GM18507 (cell line): ENCODE measurements around the gene DGKI.
"Not testable (repeated sequence)": the region's sequence is repeated elsewhere in the genome, so short reads cannot be mapped to it uniquely, and the experiment has no call there.

Experiments used
- DNase-seq: peaks from one replicate; pipeline ENCODE4 v3.0.0; 2011; ENCODE audit warnings: low read depth; ENCODE audit not compliant: insufficient read length; ENCODE audit errors: extremely low spot score
- FAIRE-seq: peaks from 2 replicates; lab custom pipeline; 2011; peaks lifted over from hg19 to GRCh38; lab: Jason Lieb, UNC

The DGKI gene

DNA sequence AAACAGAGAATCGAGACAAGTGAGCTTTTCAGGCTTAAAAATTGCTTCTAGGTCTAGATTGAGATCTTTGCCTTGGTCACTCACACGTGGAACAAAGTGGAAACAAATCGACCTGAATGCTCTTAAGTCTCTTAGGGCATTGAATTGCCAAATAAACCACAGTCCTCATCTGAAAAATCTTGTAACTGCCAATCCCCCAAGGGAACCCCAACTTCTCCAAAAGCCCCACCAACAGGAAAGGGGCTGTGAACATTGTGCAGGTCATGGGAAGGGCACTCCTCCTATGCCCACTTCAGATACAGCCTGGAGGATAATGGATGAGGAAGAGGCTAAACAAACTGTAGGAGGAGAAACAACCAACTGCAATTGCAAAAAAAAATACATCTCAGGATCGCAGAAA is 91.3 kb downstream of the DGKI start:
- no peak for DNase-seq
- no peak for FAIRE-seq

DNA sequence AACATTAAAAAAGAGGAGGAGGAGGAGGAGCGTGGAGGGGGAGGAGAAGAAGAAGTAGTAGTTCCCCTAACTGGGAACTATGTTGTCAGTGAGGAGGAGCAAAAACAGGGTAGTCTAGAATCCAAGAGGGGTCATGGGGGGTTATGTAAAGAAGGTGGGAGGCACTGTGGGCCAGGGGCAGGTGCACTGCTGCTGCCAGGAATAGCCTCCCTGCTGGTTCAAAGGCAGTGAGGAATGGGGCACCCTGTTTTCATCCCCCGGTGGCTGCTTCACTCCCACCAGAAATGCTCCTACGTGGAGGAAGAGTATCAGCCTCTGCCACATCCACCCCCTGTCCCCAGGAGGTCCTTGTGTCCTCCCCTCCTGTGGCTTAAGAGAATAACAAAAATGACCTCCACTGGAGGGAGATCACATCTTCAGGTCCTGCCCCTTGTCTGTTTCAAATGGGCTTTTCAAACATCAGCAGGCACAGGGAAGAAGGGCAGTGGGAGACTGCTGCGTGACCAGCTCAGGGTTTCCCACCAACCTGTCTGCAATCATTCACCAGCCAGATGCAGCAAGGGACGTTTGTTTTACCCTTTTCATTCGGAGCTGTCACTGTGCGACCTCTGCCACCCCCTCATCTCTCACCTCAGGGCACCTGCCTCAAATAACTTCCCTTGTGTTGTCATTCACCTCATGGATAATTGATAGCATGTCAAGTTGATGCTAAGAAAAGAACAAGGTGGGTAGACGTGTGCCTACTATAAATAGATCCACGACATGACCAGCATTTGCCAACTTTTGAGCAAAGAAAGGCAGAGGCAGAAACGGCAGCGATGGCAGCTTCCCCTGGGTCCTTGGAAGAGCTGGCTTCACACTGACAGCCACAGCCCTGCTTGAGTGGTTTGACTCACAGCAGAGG is 92.6 kb downstream of the DGKI start:
- DNase-seq (no peak), FAIRE-seq (no peak)

DNA sequence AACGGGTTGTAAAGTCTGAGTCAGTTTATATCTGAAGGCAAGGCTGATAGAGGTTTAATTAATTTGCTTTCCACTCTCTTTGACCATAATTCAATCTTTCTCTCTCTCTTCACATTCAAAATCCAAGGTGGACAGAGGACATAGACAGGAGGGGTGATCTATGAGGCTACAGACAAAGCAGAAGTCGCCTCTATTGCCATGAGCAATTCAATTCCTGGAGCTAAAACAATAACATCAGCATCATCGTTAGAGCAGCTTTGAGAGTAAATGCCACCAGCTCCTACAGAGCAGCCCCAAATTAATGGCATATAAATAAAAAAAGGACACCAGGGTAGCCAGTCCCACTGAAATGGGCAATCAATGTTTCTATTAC is 93.2 kb downstream of the DGKI start:
- DNase-seq, result no peak
- FAIRE-seq, result no peak

DNA sequence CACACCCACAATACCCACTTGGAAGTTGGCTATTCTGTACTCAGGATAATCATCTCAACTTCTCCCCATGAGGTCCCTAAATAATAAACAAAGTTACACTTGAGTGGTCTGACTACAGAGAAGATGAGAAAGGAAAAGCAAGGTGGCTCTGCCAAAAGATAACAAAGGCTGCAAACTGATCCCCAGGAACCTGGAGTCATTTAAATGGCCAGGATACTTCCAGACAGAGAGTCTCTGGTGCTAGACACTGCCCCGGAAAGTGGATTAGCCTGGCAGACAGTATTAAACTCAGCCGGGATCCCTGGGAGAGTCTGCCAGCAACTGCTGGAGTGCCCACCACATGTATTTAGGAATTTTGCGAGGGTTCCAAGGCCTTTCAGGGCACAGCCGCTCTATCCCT is 93.7 kb downstream of the DGKI start:
- no peak for FAIRE-seq
- DNase-seq, result no peak

DNA sequence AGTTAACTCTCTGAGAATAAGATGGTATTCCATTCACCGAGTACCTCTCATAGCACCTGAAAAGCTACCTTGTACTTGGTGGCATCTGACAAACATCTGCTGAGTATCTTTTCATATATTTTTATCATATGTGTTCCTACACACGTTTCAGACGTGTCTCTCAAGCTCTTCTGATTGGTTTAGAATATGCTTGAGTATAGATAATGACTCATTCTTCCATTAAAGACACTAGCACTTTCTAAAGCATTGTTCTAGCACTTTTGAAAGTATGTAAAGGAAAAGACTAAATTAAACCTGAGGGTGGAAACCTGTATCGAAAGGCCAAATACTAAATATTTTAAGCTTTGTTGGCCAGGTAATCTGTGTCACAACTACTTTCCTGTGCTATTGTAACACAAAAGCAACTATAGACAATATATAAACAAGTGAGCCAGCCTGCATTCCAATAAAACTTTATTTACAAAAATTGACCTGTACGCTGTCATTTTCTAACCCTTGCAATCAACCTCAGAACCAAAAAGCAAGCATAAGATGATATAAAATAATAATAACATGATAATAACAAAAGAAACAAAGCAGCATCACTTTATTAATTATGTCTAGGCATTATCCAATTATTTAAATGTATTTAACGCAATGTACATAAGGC is 95.3 kb downstream of the DGKI start:
- DNase-seq (no peak), FAIRE-seq (no peak)

DNA sequence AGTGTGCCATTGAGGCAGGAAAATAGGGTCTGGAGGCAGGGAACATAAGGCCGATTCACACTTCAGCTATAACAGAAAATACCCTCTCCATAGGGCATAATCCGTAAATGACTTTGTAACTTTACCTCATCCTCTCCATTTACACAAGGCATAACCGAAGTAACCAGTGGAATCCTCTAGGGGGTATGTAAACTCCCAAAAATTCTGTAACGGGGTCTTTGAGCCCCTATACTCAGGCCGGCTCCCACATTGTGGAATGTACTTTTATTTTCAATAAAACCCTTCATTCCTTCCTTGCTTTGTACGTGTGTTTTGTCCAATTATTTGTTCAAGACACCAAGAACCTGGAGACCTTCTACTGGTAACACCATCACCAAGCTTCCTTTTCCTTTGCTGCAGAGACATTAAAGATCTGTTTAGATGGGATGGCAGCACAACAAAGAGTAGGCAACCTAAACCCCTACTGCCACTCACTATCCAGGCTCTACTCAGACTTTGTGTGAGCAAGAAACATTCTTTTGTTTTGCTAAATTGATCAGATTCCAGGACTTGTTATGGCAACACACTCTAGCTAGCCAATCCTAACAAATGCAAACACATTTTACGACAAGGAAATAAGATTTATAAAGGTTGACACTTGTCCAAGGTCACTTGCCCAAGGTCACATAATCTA is 99.3 kb downstream of the DGKI start:
- no peak for DNase-seq
- no peak for FAIRE-seq

DNA sequence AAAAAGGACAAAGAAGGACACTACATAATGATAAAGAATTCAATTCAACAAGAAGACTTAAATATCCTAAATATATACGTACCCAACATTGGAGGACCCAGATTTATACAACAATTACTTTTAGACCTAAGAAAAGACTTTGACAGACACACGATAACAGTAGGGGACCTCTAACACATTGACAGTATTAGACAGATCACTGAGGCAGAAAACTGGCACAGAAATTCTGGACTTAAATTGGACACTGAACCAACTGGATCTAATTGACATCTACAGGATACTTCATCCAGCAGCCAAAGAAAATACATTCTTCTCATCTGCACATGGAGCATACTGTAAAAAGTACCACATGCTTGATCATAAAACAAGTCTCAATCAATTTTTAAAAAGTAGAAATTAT is 103.8 kb downstream of the DGKI start:
- FAIRE-seq, result no peak
- no peak for DNase-seq

DNA sequence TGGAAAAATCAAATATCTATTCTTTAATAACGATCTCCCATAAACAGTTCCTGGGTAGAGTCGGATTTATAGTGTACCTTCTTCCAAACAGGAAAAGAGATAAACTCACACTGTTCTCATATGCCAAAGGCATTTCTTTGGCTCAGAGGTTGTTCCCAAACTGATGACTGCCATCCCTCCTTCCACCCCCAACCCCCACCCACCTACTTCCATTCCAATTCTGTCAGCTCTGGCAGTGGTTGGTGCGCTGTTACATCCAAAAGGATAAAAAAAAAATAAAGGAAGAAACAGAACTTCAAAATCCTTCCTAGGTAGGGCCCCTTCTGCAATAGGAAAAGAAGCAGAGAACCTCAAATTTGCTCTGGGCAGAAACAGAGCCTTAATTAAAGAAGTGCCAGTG is 104.7 kb downstream of the DGKI start:
- DNase-seq (no peak), FAIRE-seq (no peak)

DNA sequence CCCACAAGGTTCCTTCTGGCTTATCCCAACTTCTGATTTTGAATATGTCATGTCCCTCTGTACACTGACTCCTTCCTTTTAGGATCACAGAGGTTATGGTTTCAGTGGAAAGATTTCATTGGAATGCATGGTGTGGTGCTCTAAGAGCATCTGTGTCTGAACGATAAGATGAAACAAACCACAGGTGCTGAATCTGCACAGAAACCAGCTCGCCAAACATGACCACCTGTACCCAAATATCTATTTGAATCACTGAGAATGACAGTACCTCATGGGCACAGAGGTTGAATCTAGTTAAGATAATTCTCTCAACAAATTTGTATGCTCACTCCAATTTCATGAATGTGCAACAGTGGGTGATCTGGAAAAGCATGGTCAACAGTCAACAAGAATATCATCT is 105.3 kb downstream of the DGKI start:
- no peak for DNase-seq
- no peak for FAIRE-seq

DNA sequence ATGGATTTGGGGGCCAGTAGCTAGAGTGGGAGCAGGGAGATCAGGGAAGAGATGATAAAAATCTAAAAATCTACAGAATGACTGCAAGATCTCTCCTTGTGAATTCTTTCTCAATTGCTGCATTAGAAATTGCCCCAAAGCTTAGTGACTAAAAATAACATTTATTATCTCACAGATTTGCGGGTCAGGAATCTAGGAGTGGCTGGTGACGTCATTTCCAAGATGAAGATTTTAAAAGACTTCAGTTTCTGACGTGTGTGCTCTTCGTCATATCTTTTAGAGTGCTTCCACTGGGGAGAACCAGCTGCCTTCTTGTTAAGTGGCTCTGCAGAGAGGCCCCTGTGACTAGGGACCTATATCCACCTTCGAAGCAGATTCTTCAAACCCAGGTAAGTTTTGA is 112.6 kb downstream of the DGKI start:
- DNase-seq, result no peak

DNA sequence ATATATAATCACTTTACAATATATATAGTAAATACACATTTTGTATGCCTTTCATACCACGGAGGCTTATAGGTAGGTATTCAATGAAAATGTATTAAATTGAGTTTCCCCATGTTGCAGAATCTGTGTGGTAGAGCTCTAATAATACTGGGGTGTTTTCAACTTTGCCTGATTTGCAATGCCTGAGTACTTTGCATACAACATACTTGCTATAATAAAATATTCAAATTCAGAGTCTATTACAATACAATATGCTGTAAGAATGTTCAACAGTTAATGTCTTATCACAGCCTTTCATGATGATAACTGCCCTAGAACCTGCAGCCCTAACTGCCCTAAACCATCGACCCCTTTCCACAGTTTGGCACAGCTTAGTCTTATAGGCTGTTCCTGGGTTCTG is 114.6 kb downstream of the DGKI start:
- FAIRE-seq, result no peak
- DNase-seq, result no peak

More for the DNA sequence above, 112.6 kb downstream of the DGKI start:
- FAIRE-seq, result no peak

DNA sequence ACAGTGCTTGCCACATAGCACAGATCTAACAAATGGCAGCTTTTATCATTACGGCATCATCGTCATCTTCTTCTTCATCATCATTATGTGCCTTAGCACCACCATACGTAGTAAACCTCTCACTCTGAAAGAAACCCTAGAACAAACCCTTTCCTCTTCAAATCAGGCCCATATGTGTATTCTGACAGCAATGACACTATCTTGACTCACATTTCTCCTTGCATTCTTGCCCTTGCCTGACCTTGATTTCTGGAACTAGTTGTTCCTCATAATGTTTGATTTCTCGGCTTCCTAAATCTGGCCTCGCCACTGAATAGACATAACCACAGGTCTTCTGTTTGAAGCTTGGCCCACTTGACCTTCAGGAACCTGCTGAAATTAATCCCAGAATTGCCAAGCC is 115.3 kb downstream of the DGKI start:
- FAIRE-seq, result no peak
- DNase-seq, result no peak

DNA sequence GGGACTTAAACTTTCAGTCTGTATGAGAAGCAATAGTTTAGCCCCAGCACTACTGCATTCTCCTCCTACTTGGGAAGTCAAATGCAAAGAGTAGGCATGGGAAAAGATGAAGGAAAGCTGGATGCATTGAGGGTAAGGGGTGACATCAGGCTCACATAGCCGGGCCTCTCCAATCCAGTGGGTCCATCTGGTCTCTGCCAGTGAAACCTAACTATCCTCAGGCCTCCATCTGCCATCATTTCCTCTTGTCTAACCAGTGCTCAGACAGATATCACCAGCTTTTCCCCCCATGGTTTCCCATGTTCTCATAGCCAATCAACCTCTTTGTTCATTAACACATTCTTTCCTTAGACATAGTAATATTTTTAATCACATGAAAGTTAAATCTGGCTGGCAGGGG is 118.3 kb downstream of the DGKI start:
- no peak for FAIRE-seq
- DNase-seq, result no peak

DNA sequence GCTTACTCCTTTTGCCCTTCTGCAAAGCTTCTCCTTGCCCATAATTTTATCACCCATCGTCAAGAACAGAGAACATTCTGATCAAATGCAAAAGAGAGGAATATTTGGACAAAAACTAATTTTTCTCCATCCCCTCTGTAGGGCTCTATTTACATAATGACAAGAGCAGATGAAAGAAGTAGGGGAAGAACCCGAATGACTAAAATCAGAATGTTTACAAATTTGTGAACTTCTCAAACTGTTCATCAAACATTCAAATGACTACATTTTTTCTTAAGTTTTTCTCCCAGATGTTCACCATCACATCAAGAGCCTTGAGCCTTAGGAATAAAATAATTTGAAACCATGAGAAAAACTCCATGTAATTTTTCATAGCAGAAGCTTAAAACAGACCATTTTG is 119.4 kb downstream of the DGKI start:
- DNase-seq (no peak), FAIRE-seq (no peak)

DNA sequence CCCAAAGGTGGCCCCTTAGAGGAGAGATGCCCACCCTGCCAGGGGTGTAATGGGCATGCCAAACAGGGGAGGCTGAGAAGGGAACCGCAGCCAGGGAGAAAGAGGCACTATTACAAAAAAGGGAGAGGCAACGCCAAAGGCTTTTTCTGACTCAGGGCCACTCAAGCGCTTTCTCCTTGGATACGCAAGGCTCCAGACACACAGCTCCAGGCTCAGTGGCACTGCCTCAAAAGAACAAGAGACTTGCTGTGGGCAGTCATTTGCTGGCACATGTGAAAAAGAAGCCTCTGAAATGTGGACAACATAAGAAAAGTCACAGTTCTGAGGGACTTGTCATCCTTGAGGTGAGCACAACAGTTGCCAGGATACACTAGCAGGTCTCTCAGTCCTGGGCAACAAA is 128.4 kb downstream of the DGKI start:
- DNase-seq, result no peak
- FAIRE-seq, result no peak

DNA sequence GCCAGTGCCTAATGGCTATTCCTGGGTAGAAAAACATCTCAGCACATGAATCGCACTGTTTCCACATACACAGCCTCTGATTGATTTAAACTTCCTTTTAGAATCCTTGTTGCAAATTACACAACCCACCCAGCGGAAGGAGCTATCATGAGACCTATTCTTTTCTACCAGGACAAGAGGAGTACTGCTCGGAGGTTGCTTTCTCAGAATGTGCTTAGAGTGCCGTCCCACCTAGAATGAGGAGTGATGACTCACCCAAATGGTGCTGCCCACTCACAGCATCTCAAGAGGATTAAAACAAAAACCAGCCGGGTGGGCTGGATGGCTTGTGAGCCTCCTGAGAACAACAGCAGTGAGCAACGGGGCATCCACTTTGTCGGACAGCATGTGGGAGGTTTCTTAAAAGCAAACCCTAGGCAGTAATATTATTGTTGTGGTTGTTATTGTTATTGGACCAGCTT is 128.9 kb downstream of the DGKI start:
- no peak for FAIRE-seq
- DNase-seq, result no peak

DNA sequence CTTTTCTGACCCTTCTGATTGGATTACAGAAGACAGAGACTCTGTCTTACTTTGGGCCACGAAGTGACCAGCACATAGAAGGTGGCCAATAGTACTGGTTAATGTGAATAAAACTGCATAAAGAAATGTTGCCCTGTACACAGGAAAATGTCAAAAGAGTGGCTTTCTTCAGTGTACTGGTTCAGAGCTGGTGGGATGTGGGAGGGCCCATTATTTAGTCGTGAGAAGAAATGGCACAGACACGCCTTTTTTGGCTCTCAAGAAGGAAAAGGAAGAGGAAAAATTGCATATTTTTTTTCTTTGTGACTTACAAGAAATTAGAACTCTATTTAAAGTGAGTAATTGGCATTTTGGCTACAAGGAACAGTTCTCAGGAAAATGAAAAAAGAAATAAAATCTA is 129.7 kb downstream of the DGKI start:
- FAIRE-seq, result no peak
- no peak for DNase-seq

DNA sequence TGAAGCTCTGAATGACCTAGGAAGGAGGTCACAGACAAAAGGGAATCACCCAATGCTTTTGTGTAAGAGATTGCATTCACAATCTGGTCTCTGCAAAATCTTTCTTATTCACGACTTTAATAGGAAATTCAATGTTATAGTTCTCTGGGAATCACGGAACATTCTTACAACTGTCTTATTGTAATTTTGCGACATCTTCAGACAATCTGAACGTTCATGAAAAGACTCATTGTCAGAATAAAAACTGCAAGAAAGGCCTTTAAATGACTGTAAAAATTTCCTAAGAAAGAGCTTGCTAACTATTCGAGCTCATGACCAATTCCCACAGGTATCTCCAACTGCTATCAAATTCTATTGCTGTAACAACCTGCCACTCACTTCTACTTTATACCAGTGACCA is 130.7 kb downstream of the DGKI start:
- no peak for FAIRE-seq
- no peak for DNase-seq

DNA sequence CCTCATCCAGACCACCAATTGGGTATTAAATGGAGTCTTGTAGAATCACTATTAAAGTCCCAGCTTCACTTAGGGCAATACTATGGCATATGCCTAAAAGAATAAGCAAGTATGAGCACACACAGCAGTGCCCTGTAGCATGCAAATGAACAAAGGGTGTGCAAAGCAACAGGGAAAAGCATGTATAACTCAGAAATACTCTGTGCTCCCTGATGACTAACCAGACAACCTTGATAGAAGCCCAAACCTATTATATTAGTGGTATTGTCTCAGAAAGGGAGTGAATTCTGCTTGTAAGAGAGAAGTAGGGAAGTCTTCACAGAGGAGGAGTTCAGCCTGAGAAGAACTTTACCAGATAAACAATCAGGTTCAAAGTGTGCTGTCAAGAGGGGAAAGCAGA is 131.2 kb downstream of the DGKI start:
- DNase-seq, result no peak
- FAIRE-seq, result no peak

DNA sequence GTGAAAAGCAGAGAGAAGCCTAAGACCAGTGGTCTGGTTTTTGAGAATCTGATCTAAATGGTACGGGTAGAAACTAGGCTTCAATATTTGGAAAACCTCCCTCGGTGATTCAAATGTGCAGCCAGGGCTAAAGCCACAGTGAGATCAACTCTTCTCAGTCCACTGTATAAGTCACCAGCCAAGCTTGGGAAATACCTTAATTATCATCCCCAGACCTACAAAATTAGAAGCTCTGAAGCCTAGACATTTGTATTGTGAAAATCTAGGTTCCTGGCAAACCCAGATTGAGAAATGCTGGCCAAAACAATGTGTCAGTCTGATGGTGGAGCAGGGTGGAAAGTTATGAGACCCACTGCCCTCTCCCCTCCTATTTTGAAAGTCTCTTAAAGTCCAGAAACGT is 131.7 kb downstream of the DGKI start:
- FAIRE-seq (no peak), DNase-seq (no peak)

DNA sequence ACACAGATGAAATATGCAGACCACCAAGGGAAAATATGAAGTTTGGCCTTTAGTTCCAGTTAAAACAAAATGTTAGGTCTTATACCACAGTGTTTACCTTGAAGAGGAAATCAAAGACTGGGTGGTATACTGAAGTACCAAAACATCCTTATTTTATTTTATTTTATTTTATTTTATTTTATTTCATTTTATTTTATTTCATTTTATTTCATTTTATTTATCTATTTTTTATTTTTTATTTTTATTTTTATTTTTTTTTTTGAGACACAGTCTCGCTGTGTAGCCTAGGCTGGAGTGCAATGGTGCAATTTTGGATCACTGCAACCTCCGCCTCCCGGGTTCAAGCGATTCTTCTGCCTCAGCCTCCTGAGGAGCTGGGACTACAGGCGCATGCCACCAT is 140.4 kb downstream of the DGKI start:
- not testable (repeated sequence) for FAIRE-seq, DNase-seq
